Activated CD8-positive, alpha-beta memory T cell treated with anti-CD3 and anti-CD28 coated beads for 24 hours (primary cell): ENCODE results near the gene BNC2.
"Not testable (repeated sequence)": the region's sequence is repeated elsewhere in the genome, so short reads cannot be mapped to it uniquely, and the experiment has no call there.

Experiments
- DNase-seq: peaks from one replicate; pipeline ENCODE4 v3.0.0-alpha.2; 2020

BNC2 gene

DNA sequence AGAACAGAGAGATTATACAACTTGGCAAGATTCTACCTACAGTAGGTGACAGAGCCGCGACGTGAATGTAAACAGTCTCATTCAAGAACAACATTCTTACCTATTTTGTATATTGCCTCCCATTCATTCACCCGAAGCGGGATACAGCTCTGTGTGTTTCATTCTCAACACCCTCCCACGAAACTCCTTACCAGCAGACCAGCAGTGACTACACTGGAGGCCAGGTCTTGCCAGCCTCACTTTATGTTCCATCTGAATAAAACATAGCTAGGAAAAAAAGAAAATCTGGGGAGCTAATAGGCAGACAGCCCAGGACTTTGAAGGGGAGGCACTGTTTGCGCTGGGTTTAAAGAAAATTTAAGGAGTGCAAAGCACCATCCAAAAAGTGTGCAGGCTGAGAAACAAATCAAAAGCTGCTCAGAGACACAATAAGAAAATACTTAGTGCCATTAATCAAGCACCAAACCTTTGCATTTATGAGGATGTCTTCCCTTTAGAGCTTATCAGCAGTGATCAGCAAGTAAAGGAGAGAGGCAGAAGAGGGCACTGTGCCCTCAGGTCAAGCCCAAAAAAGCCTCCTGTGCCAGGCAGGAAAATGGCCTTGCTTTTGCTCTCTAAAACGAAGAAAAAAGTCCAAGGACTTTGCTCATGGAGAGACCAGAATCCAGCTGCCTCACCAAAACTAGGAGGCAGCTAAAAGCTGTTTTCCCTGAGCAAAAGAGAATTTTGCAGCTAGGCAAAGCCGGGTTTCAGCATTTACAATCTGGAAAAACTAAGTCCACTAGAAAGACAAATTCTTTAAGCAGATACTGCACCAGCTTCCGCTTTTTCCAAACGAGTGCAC lies 295.1 kb downstream of the BNC2 start:
- DNase-seq: no peak

- DNase-seq: no peak
These were observed 298.3 kb downstream of the BNC2 start for GRCh38 chr9:16572005-16572734.

DNA sequence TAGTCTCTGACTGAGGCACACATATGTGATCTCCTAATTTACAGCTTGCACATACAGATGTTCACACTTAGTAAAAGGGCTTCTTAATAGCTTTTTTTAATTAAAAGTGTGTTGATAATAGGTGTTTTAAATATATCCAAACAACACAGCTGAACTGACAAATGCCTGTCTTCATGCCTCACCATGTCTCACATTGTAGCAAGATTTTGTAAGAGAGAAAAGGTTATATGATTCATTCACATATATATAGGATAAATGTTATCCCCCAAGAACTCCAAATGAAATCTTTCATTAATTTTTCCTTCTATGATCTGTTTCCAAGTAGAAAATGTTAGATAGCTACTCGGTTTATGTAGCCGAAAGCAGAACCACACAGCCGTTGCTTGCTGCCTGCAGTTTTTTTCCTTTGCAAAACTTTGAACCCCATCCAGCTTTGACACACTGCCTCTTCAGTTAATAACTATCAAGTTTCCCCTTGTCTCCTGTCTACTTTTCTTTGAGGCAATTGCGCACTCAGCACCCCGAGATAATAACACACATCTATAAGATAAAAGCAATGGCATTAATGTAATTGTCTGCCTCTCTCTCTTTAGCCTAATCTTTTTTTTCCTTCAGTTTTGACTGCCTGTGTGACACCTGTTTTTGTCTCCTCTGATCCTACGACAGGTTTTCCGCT lies 299.2 kb downstream of the BNC2 start:
- DNase-seq: no peak

DNA sequence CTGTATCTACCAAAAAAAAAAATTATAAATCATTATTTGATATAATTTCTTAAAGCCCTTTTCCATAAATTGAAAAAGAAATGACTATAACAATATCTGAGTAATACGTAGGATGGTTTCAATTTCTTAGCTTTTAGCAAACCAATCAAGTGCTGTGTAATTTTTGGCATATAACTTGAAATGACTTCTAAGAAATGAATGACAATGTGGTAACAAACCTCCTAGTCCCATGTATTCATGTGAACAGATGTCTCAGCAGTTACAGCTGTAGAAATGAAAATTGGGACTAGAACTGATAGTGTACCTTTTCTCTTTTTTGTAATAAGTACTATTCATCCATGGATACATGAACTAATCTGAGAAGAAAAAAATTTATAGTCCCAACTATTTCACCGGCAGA lies 307.0 kb downstream of the BNC2 start:
- no peak for DNase-seq

- DNase-seq: no peak
These were observed 309.3 kb downstream of the BNC2 start for GRCh38 chr9:16561121-16561520.

DNA sequence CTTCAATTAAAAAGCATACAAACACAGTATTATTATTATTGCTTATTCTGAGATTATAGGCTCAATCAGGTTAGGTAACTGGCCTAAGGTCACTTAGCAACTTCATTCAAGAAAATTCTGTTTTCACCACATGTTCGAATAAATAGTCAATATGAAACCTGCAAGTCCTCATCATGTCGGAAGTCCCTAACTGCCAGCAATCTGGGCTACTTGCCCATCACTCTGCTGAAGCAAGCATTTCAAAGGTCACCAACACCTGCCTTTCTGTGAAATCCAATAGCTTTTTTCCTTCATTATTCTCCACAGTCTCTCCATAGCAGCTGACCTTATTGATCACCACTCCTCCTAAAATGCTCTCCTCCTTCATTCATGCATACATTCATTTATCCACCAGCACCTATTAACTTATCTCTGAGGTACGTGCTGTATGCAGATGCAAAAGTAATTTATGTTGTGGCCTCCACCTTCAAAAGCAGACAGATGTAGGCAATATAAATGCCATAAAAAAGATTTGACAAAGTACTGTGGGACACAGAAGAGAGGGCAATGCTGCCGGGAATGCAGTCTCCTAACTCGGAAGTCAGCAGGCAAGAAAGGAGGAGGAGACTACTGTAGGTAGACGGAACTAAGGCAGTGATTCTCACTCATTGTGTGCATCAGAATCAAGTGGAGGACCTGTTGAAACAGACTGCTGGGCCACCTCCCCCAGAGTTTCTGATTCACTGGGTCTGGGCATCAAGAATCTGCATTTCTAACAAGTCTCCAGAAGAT lies 310.9 kb downstream of the BNC2 start:
- DNase-seq: no peak

DNA sequence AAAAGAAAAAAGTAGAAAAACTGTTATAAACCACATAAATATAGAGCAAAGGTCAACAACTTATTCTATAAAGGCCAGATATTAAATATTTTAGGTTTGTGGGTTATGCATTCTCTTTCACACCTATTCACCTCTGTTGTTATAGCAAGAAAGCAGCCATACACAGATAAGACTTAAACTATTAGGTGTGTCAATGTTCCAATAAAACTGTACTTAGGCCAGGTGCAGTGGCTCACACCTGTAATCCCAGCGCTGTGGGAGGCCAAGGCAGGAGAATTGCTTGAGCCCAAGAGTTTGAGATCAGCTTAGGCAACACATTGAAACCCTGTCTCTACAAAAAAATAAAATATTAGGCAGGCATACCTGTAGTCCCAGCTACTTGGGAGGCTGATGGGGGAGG lies 314.7 kb downstream of the BNC2 start:
- DNase-seq: no peak

GRCh38 chr9:16553869-16554540 lies 316.5 kb downstream of the BNC2 start:
- DNase-seq: no peak

DNA sequence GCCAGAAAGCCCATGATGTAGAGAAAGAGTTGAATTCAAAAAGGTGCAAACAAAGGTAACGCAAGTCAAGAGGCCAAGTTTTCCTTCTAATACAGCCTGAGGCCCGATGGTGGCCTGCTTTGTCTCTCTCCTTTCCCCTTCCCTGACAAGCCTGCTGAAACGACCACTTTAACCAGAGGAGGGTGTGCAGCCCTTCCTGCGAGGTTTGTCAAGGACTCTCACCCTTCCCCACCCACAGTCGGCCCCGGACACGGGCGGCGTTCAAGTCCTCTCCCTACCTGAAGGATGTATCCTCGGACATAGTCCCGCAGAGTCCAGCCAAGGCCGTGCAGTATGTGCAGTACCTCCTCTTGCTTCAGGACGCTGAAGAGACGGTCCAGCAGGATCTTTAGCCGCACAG lies 318.2 kb downstream of the BNC2 start:
- DNase-seq: no peak

DNA sequence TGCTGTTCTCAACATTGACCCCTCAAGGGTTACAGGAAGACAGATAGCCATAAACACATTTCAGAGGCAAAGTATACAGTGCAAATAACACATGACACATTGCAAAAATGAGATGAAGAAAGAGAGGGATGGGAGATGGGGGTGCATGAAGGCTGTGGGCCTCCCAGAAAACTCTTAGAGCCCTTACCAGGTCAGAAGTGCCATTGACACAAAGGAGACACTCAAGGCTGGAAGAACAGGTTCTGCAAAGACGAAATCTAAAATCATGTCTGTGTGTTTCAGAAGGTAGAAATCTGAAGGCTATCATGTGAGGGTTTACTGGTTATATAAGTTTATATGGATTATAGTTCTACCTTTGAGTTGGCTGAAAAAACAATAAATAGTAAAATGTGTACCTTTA lies 318.8 kb downstream of the BNC2 start:
- DNase-seq: no peak

DNA sequence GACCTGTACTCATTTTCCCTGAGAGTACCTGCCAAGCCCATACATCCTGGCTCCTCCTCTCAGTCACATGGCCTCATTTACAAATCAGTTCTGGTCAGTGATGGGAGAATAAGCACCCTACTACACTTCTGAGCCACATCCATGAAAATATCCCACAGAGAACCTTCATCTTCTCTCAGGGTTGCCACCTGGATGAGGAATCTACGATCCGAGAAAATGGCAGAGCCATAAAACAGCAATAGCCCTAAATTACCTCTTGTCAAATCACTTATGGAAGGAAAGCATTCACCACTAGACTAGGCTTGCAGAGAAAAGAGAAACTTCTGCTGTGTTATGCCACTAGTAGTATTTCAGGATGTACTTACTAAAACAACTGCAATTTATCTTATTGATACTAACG lies 324.8 kb downstream of the BNC2 start:
- DNase-seq: no peak

- DNase-seq: no peak
These were observed 325.6 kb downstream of the BNC2 start for GRCh38 chr9:16544842-16545241.

- DNase-seq: no peak
These were observed 326.8 kb downstream of the BNC2 start for GRCh38 chr9:16543686-16544085.

GRCh38 chr9:16543225-16543624 lies 327.2 kb downstream of the BNC2 start:
- no peak for DNase-seq

DNA sequence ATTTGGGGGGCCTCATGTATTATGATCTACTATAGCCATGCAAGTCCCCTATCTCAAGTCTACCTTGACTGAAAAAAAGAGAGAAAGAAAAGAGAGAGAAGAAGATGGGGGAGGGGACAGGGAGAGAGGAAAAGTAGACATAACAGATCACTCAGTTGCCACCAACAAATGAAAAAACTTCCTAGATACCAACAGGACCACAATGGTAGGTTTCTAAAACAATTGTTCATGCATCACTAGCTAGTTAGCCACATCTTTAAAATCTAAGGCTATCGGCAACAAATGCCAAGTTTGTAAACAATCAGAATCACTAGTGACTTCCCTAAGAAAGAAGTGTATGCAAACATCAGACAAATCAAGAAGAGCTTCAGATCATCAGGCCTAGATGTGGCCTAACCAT lies 328.2 kb downstream of the BNC2 start:
- DNase-seq: no peak

DNA sequence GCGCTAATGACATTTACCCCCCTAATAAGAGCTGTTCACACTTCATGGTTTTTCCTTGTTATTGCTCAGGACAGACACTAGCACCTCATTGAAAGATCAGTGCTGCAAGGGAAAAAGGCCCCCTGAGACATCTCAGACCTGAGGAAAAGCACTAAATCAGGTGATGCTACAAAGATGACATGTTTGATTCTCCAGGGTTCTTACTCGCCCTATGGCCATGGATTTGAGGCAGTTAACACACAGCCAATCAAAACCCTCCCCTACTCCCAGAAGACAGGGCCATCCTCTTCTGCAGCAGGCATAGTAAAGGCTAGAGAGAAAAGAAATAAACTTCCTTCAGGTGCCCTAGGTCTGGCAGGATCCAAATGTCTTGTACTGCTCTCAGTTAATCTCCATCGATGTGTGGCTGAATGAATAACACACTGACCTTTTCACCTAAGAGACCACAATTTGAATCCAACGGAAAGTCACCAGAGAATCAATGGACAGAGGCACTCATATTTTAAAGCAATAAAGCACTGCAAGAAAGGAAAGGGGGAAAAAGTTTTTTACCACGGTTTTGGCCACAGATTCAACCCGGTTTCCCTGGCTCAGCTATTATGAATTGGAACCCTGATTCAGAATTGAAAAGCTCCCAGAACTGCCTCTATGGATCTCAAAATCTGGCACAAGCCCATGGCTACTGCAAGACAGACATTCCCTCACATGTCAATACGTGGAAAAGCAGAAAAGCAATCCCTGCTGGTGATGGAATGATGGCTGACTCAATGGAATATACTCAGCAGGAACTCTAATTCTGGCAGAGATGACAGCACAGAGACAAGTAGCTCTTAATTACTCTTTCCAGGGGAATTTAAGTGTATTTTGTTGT lies 329.5 kb downstream of the BNC2 start:
- no peak for DNase-seq

GRCh38 chr9:16539626-16540025 lies 330.8 kb downstream of the BNC2 start:
- not testable (repeated sequence) for DNase-seq

DNA sequence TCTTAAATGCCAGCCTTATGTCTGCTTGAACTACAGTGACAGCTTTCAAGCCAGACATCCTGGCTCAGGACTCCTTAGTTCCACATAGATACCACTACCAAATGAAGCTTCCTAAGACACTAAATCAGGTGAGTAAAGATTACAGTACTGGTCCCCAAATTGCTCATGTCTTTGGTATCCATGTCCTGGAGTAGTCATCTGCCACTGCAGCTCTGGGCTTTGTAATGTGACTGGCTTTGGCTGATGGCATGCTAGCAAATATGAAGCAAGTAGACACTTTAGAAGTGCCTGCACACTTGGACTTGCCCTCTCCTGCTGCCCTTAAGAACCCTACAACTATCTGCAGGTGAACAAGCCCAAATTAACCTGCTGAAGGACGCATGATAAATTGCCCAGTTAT lies 334.9 kb downstream of the BNC2 start:
- DNase-seq: no peak

GRCh38 chr9:16532681-16533450 lies 337.6 kb downstream of the BNC2 start:
- no peak for DNase-seq

DNA sequence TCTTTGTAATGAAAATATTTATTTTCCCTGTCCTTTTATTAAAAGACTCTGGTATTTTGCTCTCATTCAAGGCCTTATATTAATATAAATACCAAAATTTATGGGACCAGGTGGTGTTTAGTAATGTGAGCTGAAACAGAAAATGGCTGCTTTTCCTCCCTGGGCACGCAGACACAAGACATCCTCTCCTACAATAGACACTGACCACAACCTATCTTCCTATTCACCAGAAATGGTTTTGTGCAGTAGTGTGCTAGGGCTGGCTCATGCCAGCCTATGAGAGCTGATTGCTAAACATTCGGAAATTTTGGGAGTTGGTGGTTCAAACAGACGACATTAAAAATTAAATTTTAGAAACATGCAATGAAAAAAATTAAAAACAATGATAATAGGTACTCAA lies 338.2 kb downstream of the BNC2 start:
- no peak for DNase-seq
